ENCODE measurements around the gene KCNMA1. TPM values are rescaled to one million over a fixed set of nuclear protein-coding genes. Genes with fewer than 3 reads are reported as not detected.

KCNMA1 gene
- total and polyA plus RNA-seq, 10 of the 15 experiments (the other 5 are each of a cell fraction or from before 2014, with no cell fraction given): 8.5 to 77.0 (median 21.3) TPM

GRCh38 chr10:77357611-77358310, 279.8 kb downstream of the KCNMA1 start (continued):
- no peak for TF ChIP-seq NR2F1 (conservative IDR thresholded peaks at IDR 0.05)

GRCh38 chr10:77357185-77357584, 280.4 kb downstream of the KCNMA1 start:
- POLR2A ChIA-PET: no interaction called here
- H3K9me3 ChIP-seq (replicated peaks; ENCODE audit: control insufficient read depth, insufficient read depth, low read length): no peaks in the 10 kb centered on the region
- intact Hi-C loops (cut with micrococcal nuclease; ENCODE audit: unreplicated experiment) (no loop called here), in situ Hi-C loops (cut with MboI) (no loop called here)
- no peaks in the 10 kb centered on the region for H3K36me3 ChIP-seq (ENCODE audit: control insufficient read depth in 2 of 2, insufficient read depth in 2 of 2, low read length in 1 of 2)
- ATAC-seq (no peak), DNase-seq (ENCODE audit: low read depth, low spot score) (no peak), FAIRE-seq (no peak)
- H3K27me3 ChIP-seq (replicated peaks in 1 of 2; ENCODE audit: control insufficient read depth in 2 of 2, insufficient read depth in 2 of 2, low read length in 1 of 2): no peaks in the 10 kb centered on the region
- CTCF ChIA-PET: interaction anchor here (0.6 to 1.8 kb wide), 4 partner anchors 9 to 303 kb away, joined by 4 to 8 read pairs (median 4); no protein-coding TSS in a partner anchor
- H4K20me1 ChIP-seq (ENCODE audit: control insufficient read depth, insufficient read depth): no peaks in the 10 kb centered on the region
- H3K9ac ChIP-seq (ENCODE audit: control insufficient read depth, insufficient read depth, low read length): no peak overlapping the region
- H3K4me1 ChIP-seq (ENCODE audit: control insufficient read depth, insufficient read depth, low read length): no peaks in the 10 kb centered on the region
- no peak overlapping the region for H3K27ac ChIP-seq (ENCODE audit: control insufficient read depth, insufficient read depth)
- no peak overlapping the region for H3K4me2 ChIP-seq (ENCODE audit: control insufficient read depth, insufficient read depth)
- H3K79me2 ChIP-seq (ENCODE audit: control insufficient read depth, insufficient read depth, low read length): no peaks in the 10 kb centered on the region
- BruUV-seq (replicated peaks): no TSS peak
- RAD21 ChIA-PET (ENCODE audit: unreplicated experiment): no interaction called here
- H3K4me3 ChIP-seq: no peak overlapping the region
- TF ChIP-seq RCOR1 (conservative IDR thresholded peaks at IDR 0.05; ENCODE audit: low read depth, low read length) (no peak), BCLAF1 (IDR thresholded peaks at IDR 0.05) (no peak), PML (IDR thresholded peaks at IDR 0.05; ENCODE audit: low read length) (no peak), JUNB (IDR thresholded peaks at IDR 0.05) (no peak), RUNX3 (IDR thresholded peaks at IDR 0.05; ENCODE audit: low read length) (no peak), CTCF (IDR thresholded peaks at IDR 0.05 in 2 of 3, conservative IDR thresholded peaks at IDR 0.05 in 1 of 3; ENCODE audit: control insufficient read depth in 2 of 3, extremely low read depth in 1 of 3, insufficient read depth in 1 of 3, low read depth in 3 of 3, low read length in 3 of 3) (no peak), HSF1 (IDR thresholded peaks at IDR 0.05; ENCODE audit: low read depth, low read length) (no peak), HCFC1 (IDR thresholded peaks at IDR 0.05; ENCODE audit: low read length) (no peak), MLLT1 (IDR thresholded peaks at IDR 0.05) (no peak), BMI1 (IDR thresholded peaks at IDR 0.05; ENCODE audit: borderline replicate concordance) (no peak)
- SMC1A ChIA-PET (ENCODE audit: uncharacterized antibody, unreplicated experiment): interaction anchor here (0.6 to 1.5 kb wide), 4 partner anchors 13 to 532 kb away, joined by 3 to 4 read pairs (median 3); no protein-coding TSS in a partner anchor
- H2AFZ ChIP-seq (ENCODE audit: control insufficient read depth, low read depth, low read length): no peak overlapping the region
